GM19328 (cell line): Measurements from ENCODE around the gene ANXA11.

Experiments
- ATAC-seq: cut with Tn5 transposase; IDR thresholded peaks from one replicate; pipeline ENCODE4 v1.9.1; 2021; ENCODE audit warnings: mild to moderate bottlenecking, moderate library complexity; ENCODE audit not compliant: unreplicated experiment

The ANXA11 gene

DNA sequence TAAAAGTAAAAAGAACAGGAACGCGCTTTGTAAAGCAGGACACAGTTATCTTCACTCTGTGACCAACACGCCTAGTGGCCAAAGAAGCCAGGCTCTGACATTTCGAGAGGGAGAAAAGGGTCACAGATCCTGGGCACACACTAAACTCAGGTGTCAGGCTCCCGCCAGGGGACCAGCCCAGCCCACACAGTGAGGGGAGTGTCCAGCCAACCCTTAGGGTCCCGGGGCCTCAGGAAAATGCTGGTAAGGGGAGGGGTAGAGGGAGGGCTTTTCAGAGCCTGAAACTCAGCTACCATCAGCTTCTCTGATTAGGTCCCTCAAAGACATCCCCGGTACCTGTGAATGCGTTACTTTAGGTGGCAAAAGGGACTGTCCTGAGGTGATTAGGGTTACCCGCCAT is 16.6 kb downstream of the ANXA11 start:
- no peak for ATAC-seq

DNA sequence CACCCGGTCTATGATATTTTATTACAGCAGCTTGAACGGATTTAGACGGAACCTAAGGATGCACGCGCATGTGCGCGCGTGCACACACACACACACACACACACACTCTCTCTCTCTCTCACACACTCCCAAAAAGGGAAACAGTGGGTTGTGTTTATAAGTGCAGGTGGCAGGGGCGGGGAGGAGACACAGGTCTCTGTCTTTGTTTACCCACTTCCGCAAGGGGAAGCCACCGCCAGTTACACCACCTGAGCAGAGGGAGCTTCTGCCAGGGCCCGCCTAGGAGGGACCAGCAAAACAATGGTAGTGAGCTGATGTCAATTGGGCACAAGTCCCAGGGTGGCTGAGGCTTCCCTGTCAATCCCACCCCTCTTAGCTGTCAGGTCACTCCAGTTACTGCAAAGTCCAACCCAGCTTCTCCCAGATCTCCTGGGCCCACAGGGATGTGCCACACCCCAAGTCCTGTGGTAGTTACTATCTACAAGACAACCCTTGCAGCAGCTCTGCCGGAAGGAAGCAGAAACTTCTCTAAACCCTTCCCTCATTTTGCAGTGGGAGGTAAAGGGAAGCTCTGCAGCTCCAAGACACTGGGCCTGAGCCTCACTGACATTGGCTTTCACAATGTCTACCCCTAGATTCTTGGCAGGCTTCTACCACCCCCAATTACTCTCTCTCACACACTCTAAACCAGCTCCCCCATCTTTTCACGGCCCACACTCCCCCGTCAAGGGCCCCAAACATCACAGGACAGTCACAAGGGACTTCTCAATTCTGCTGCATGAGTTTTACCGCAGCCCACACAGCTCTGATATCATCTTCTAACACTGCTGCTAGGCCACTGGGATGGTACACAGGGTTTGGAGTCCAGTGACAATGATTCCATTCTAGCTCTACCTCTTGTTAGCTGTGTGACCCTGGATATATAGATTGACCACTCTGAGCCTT is 17.6 kb downstream of the ANXA11 start:
- peak; percentile 94 for ATAC-seq

DNA sequence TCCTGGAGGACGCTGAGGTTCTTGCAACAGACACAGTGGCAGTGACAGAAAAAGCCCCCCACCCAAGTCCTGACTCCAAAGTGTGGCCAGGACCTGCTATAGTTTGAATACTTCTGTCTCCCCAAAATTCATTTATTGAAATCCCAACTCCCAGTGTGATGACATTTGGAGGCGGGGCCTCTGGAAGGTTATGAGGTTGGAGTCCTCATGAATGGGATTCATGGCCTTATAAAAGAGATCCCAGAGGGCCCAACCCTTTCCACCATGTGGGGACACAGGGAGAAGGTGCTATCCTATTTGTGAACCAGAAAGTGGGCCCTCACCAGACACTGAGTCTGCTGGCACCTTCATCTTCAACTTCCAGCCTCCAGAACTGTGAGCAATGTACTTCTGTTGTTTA is 18.3 kb downstream of the ANXA11 start:
- ATAC-seq: no peak

DNA sequence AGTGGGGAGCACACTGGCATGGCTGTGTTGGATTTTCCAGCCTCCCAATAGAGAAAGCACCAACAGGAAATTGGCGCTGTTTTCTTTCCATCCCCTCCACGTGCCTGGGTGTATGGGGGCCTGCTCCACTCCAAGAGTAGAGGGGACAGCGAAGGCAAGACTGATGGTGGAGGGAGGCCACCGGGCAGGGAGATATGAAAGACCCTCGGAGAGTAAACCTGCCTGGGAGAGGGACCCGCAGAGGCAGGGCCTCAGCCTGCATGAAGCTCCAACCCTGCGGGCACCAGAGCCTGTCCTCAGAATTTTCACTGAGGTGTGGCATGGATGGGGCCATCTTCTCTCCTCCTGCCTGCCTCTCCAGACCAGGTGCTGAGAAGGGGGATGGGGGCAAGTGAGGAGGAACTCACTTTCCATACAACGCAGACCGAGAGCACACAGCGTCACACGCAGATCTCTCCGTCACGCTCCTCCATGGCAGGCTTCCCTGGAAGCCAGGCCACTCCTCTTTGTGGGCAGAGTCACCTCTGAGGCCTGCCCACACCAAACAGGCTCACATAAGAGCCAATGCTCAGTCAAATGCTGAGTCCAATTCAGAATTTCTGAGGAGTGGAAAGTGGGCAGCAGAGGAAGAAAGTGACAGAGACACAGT is 18.8 kb downstream of the ANXA11 start:
- ATAC-seq: no peak

DNA sequence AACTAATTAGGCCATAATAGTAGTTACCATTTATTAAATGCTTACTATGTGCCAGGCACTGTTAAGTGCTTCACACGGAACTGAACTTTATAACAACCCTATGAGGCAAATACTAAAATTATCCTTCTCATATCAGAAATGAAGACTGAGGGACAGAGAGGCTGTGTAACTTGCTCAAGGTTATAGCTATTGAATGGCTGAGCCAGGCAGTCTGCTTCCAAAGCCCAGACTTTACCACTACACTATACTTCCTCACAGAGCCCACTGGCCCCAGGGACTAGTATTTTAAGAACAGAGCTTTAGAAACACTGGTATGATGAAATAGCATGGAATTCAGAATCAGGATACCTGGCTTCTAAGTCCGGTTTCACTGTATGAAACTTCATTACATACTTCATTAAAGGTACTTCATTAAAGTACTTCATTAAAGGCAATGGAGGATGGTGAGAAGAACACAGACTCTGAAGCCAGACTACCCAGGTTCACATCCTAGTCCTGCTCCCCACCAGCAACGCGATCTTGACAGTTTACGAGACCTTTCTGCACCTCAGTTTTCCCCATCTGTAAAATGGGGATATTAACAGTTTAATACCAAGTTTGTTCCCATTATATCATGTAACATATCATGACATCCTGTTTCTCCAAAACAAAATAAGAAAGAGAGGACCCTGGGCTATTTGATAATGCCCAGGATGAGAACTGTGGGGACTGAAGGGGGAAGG is 19.6 kb downstream of the ANXA11 start:
- no peak for ATAC-seq

DNA sequence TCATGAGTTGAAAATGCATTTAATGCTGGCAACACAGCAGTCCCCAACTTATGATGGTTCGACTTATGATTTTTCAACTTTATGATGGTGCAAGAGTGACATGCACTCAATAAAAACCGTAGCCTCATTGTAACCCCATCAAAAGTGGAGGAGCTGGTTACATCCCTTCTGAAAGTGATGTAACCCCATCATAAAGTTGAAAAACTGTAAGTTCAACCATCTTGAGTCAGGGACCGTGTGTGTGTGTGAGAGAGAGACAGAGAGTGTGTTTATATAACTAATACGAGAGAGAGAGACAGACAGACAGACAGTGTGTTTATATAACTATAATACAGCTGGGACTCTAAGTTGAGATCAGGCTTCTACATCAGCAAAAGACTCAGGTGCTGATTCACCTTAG is 21.0 kb downstream of the ANXA11 start:
- no peak for ATAC-seq

DNA sequence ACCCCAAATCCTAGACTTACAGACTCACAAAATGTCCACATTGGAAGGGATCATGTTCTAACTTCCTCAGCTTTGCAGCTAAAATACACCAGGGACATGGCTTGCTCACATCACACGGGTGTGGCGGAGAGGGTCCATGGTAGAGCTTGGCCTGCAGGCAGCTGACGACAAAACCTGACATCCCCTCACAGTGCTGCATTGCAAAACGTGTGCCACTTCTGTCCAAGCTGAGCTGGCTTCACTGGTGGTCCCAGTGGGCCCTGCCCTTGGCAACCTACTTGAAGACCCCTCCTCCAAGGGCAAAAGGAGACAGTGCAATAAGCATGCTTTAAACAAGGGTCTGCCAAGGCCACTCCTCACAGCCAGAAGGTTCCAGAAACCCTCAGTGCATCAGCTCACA is 21.9 kb downstream of the ANXA11 start:
- ATAC-seq: no peak

DNA sequence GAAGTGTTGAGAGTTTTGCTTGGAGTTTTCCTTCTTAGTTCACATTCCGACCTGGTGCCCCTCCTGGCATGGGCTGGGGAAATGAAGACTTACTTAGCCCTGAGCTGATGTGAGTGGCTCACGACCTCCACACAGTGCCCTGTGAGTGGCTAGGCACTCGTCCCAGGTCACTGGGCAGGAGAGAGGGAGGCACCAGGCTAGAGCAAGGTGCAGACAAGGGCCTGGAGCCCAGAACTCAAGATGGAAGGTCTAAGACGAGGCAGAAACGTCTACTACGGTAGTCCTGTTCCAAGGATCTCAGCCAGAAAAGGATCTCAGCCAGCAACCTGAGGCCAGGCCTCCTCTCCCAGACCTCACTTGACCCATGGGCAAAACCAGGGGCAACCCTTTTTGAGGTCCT is 22.4 kb downstream of the ANXA11 start:
- ATAC-seq: no peak

DNA sequence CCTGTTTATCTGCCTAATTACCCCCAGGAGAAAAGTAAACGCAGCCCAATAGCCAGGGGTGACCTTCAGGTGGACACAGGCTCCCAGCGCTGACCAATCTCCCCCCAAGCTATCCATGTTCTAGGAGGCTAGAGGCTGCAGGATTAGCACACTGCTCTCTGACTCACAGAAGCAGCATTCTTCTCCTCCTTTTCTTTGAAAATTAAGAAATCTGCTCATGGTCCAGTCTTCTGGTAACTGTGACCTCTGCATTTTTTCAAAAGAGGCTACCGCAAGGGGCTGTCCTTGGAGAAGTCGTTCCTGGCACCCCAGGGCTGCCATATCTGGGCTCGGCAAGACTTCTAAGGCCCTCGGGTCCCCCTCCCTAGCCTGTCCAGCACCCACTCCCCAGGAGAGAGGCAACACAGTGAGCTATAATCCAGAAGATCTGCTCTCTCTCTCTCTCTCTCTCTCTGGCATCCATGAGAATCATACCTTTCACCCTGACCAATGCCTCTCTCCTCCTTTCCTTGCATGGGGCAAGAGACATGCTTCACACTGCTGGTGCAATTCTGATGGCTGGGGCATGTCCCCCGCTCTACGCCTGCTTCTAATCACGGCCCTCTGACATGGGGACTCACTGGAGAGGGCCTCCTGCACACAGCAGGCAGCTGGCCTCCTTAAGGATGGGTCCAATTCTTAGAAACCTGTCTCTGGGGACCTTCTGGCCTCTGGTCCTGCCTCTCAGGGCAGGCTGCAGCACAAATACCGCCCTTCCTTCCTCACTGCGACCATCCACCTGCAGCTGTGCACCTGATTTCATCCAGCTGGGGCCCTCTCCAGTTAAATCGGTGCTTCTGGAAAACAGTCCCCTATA is 27.3 kb downstream of the ANXA11 start:
- no peak for ATAC-seq

DNA sequence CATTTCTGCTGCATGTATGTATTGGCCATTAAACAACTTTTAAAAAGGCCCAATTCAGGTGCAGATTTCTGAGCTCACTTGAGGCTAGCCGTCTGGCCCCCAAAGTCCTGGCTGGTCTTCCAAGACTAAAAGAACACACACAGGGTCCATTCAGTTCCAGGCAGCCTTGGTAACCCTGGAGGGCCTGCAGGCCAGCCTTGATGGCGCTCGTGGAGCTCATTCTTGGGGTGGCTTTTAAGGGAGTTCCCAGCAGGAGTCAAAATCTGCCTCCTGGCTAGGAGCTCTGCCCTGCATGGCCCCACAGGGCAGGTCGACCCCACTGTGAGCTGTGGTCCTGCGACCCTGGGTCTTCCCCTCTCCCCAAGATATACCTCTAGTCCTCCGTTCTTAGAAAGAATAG is 28.8 kb downstream of the ANXA11 start:
- no peak for ATAC-seq

DNA sequence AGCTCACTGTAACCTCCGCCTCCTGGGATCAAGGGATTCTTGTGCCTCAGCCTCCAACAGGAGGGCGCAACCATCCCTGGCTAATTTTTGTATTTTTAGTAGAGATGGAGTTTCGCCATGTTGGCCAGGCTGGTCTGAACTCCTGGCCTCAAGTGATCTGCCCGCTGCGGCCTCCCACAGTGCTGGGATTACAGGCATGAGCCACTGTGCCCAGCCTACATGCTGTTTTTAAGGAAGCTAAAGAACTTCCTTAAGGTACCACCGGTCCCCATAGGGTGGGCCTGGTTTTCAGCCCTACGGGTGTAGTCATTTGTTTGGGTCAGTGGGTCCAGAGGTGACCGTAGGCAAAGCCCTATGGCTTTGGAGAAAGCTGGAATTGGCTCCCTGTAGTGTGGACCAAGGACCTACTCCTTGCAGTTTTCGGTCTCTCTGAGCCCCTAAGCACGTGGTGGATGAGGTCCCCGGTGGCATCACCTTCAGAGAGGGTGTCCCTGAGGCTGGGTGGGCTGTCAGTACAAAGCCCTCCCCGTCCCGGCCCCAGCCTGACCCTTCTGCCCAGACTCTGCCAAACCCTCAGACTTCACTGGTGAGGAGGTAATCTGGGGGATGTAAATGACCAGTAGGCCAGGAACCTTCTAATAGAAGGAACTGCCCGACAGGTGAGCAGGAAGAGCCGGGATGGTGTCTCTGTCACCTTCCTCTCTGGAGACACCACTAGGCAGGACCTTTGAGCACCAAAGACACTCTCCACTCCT is 30.5 kb downstream of the ANXA11 start:
- ATAC-seq: no peak

DNA sequence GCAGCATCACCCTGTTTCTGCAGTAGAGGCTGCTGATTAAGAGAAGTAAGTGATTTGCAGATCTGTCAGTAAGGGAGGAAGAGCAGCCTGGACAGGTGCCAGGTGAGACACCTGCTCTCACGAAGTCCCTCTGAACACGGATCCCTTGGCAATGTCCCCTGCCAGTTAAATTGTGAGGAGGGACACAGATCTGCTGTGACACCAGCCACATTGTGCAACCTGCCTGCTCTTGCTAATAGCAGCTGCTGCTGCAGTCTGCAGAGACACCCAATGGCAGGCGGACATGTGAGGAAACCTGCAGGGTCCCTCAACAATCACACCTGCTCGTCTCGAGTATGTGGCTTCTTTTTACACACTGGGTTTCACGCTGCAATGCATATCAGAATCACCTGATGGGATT is 31.9 kb downstream of the ANXA11 start:
- ATAC-seq: no peak

DNA sequence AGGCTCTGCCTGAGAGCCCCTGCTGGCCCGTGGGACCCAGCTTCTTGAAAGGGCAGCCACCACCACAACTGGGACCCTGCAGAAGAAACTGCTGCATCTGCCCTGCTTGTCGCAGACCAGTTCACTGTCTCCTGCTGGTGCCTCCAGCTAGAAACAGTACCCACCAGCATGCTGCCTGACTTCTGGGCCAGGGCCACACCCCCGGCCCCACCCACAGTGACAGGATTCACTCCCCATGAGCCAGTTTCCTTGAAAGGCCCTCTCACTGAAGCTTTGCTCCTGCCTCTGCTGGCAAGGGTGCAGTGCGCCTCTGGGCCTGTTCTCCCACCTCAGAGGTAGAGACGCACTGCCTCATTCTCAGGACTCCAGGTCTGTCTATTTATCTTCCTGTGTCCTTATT is 32.4 kb downstream of the ANXA11 start:
- ATAC-seq: no peak

DNA sequence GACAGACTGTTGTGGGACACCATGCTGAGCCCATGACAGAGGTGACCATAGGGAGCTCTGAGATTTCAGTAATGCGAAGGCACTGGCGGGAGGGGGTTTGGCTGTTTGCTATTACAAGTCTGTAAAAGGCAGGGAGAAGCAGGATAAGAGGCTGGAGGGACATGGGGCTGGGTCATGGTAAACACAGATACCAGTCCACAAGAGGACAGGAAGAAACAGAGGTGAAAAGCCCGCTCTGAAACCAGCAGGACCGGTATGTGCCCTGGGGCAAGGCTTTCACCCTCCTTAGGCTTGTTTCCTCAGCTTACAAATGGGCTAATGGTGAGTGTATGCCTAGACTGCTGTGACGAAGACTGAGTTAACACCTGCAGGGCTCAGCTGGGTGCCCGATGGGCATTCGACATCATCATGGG is 34.1 kb downstream of the ANXA11 start:
- ATAC-seq: no peak

DNA sequence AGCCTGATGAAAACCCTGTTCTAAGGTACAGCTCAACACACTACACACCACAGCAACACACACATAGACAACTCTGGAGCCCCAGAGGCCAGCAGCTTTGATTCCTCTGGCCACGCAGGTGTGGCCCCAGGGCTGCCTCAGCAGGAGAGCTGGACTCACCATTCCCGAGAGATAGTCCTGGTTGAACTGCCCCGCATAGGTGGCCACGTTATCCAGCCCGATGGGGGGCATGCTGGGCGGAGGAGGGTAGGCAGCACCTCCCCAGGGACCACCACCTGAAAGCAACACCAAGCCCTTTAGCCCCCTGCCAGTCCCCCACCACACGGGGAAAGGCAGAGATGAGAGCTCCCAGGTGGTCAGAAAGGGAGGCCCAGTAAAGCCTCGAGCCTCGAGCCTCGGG is 34.7 kb downstream of the ANXA11 start:
- no peak for ATAC-seq

DNA sequence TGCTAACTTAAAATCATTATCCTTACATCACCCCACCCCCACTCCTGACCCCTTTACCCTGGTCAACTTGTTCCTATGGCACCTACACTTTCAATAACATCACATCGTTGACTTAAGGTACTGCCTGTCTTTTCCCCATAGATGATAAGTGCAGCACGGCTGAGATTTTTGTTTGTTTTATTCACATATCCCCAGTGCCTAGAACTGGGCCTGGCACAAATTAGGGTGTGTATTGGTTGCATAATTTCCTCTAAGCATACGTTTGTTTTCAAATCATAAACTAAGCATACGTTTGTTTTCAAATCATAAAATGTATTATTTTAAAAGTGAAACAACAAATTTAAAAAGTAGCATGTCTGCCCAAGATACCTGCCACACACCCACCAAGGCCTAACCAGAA is 35.3 kb downstream of the ANXA11 start:
- ATAC-seq: no peak

DNA sequence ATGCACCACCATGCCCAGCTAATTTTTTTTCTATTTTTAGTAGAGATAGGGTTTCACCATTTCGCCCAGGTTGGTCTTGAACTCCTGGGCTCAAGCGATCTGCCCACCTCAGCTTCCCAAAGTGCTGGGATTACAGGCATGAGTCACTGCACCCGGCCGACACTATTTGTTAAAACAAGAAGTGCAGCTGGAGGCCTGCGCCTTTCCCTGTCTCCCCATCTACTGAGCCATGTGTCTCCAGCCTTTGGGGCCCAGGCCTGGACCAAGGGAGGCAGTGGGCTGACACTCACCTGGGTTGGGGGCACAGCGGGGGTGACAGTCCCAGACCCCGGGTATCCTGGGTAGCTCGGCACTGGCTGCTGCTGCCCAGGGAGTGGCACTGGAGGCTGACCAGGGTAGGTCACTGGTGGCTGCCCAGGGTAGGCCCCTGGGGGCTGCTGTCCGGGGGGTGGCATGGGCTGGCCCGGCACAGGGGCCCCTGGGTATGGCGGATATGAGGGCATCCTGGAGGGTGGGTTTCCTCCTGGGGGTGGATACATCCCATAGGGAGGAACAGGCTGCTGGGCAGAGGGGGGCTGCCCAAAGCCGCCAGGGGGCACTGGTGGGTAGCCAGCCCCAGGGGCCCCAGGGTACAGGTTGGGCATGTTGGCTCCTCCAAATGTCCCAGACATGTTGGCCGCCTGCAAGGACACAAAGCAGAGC is 36.5 kb downstream of the ANXA11 start:
- no peak for ATAC-seq

DNA sequence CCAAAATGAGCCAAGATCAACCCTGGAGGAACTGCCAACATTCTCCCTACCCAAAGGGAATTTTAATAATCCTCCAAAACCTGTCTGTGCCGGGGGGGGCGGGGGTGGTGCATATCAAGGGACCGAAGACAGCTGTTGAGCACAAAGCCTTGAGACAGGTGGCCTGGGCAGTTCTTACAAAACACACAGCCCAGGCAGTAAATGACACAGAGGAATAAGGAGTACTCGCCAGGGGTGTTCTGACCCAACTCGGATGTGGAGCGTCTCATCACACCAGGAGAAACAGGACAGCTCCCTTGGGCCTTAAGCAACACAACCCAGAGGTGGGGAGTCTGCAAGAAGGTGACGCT is 37.2 kb downstream of the ANXA11 start:
- ATAC-seq: no peak

DNA sequence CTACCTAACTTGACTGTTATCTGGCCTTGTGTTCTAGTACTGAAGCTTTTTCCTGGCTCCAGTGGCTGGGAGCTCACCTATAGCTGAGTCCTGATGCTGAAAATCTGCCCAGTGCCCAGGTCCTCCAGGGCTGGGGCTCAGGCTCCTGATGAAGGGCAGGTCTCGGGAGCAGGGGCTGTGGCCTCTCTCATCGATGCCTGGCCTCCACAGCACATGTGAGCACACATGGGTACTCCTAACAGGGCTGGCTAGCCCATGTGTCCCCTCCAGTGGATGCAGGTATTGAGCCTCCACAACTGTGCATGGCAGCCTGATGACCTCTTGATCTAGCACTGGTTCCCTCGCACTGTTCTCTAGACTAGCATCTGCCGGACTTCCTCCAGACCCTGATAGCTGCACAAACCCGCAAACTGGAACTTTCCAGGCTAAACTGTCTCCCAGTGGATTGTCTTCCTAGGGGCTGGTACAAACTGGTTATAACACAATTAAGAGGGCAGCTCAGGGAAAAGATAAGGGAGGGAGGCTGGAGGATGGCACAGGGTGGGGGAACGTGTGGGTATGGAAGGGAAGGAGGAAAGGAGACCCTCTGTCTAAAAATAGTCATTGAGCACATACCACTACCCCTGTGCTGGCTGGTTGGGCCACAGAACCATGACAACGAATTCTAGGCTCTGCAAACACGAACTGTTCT is 37.7 kb downstream of the ANXA11 start:
- ATAC-seq: no peak
